Measurements from ENCODE around the gene SLX9. TPM values are rescaled to one million over a fixed set of nuclear protein-coding genes. Genes with fewer than 3 reads are reported as not detected.

The SLX9 gene
- total RNA-seq, 4 donors from 2014 or later: 7.5 to 16.4 (median 10.5) TPM

DNA sequence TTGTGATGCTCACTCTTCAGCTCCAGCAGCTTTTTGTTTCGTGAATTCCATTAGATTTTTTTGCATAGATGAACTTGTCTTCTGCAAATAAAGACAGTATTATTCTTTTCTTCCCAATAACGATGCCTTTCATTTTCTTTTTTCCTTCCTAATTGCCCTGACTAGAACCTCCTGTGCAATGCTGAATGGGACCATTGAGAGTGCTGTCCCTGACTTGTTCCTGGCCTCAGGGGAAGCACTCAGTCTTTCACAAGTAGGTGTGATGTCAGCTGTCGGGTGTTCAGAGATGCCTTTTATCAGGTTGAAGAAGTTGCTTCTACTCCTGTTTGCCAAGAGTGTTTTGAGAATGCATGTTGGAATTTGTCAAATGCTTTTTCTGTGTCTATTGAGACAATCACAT, 70.3 kb downstream of the SLX9 start:
- TF ChIP-seq, protein P1, sequence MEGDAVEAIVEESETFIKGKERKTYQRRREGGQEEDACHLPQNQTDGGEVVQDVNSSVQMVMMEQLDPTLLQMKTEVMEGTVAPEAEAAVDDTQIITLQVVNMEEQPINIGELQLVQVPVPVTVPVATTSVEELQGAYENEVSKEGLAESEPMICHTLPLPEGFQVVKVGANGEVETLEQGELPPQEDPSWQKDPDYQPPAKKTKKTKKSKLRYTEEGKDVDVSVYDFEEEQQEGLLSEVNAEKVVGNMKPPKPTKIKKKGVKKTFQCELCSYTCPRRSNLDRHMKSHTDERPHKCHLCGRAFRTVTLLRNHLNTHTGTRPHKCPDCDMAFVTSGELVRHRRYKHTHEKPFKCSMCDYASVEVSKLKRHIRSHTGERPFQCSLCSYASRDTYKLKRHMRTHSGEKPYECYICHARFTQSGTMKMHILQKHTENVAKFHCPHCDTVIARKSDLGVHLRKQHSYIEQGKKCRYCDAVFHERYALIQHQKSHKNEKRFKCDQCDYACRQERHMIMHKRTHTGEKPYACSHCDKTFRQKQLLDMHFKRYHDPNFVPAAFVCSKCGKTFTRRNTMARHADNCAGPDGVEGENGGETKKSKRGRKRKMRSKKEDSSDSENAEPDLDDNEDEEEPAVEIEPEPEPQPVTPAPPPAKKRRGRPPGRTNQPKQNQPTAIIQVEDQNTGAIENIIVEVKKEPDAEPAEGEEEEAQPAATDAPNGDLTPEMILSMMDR (IDR thresholded peaks at IDR 0.05; ENCODE audit: low read depth): no peak

DNA sequence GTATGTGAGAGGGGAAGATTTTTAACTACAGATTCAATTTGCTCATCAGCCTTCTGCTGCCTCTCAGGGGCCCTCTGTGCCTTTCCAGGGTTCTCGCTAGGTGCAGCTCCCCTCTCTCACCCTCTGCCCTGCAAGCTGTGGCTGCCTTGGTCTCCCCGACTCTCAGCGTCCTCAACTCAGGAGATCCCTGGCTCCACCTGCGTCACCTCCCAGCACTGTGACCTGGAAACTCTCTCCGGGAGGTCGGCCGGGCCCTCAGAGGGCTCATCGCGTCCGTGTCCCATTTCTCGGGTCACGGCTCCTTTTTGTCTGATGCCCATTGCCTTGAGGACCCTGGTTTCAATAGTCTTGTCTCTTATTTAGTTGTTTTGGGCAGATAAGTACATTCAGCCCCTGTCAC, 71.0 kb downstream of the SLX9 start:
- TF ChIP-seq, protein P1 (IDR thresholded peaks at IDR 0.05; ENCODE audit: low read depth): no peak

DNA sequence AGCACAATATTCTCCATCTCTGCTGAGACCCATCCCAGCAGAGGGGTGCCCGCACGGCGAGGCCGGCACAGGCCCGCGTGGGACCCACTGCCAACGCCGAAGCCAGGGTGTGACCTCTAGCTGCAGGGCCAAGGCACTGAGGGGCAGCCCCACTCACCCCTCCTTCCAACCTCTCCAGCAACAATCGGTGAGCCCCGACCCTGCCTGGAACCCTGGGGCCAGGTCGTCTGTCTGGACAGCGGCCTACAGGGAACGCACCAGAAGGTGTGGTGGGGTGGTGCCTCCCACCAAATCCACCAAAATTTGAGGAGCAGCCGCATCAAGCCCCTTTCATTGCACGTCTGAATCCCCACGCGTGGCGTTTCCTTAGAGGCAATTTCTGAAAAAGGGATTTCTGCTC, 71.6 kb downstream of the SLX9 start:
- TF ChIP-seq, protein P1 (IDR thresholded peaks at IDR 0.05; ENCODE audit: low read depth): no peak

DNA sequence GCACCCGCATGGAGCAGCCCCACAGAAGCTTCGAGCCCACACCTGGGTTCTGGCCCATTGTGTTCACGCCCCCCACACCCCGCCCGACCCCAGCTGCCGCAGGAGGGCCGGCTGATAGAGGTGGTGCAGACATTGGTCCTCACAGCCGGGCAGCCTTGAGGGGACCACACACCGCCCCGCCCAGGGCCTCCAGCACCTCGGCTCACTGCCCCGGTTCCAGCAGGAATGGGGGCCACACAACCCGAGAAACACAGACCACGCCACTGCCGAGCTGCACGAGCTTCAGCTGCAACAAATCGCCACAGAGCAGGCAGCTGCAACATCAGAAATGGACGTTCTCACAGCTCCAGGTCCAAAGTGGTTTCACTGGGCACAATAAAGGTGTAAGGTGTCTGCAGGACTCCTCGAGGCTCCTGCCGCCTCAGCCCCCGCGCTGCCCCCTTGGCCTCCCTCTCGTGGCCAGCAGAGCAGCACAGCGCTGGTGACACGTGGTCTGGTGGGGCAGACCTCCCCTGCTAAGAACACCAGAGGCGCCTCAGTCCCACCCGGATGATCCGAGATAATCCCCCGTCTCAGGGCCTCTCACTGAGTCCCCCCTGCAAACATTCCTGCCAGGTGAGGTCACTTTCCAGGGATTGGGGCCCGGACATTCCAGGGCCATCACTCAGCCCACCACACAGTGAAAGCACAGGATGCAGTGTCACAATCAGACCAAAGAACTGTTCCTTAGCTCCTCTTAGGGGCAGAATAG, 72.3 kb downstream of the SLX9 start:
- TF ChIP-seq, protein P1 (IDR thresholded peaks at IDR 0.05; ENCODE audit: low read depth): no peak

DNA sequence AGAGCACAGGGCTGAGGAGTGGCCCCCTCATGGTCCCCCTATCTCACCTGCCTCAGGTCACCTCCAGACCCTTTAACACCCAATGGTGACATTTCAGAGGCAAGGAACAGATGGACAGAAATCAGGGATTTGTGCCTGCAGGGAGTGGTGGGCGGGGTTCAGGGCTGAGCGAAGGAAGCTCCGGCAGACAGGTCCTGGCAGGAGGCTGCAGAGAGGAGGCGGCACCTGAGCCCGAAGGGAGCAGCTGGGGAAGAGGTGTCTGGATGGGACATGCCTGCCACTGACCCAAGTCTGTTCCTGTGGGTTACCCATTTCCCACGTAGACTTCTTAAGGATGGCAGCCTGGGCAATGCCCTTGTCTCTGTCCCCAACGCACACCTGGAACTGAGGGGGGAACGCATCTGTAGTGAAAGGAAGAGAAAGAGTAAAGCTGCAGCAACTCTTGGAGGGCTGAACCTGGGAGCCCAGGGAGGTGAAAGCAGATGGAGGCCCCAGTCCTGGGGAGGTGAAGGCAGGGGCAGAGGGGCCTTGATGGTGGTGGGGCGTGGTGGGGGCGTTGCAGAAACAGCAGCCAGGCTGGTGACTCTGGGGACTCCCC, 72.9 kb downstream of the SLX9 start:
- TF ChIP-seq, protein P1 (IDR thresholded peaks at IDR 0.05; ENCODE audit: low read depth): no peak

DNA sequence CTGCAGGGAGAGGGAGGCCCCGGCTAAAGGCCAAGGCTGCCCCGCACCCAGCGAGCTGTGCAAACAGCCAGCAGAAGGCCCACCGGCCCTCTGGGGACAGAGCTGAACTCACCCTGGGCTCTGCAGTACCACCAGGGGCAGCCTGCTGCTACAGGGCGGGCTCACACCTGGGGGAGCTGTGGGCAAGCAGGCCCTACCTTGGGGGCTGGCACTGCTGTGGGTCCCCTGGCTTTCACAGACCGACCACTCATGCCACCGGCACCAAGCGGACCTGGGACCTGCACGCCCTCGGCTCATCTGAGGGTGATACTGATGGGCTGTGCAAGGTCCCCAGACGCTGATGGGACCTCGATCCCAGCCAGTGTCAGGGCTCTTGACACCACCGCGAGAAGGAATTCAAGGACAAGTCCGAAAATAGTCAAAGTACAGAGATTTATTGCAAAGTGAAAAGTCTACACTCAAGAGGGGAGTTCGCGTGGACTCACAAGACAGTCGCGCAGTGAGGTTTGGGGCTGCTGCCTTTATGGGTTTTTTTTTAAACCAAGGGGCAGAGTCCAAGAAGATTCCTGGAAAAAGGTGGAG, 73.5 kb downstream of the SLX9 start:
- TF ChIP-seq, protein P1 (IDR thresholded peaks at IDR 0.05; ENCODE audit: low read depth): no peak

DNA sequence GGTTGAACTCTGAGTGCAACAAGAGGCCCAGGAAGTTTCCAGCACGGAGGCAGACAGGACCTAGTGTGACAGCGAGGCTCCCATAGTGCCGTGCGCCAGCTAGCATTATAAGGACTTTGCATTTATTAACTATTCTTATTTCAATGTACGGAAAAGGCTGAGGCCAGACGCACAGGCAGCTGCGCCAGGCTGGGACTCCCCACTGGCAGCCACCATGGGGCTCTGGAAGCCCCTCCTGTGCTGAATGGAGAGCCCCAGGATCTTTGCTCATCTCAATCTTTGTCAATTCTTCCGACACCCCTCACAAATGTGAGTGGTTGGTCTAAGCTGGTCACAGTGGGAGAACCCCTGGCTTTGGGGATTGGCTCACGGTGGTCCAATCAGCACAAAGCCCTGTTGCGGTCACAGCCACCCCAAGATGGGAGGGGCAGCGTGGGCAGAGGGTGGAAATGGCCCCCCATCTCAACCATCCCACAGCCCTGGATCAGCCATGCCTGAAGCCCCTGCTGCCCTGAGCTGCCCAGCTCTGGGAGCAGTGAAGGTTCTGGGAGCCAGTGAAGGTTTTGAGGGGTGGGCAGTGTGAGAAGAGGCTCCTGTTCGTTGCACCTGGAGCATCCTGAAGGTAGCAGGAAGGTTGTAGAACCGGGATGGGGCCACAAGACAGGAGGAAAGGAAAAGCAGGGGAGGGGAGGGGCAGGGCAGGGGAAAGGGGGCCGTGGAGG, 75.1 kb downstream of the SLX9 start:
- TF ChIP-seq, protein P1 (IDR thresholded peaks at IDR 0.05; ENCODE audit: low read depth): no peak
